ENCODE measurements around the gene FAM120B.

Gene FAM120B

GRCh38 chr6:170371588-170371987, 65.0 kb downstream of the FAM120B start:
- Mint-ChIP-seq H3K27me3 (no peaks in the 10 kb centered on the region), H3K4me3 (no peak overlapping the region), H3K4me1 (ENCODE audit: low read depth) (peaks cover 23% of the 10 kb centered on the region), H3K36me3 (ENCODE audit: low read depth) (peaks cover 58% of the 10 kb centered on the region), H3K27ac (no peak overlapping the region), H3K9me3 (no peaks in the 10 kb centered on the region)
- intact Hi-C loops (cut with micrococcal nuclease): no loop called here

GRCh38 chr6:170372380-170373325, 66.1 kb downstream of the FAM120B start:
- H3K4me1 Mint-ChIP-seq (ENCODE audit: low read depth): peaks cover 25% of the 10 kb centered on the region
- no peaks in the 10 kb centered on the region for H3K27me3 Mint-ChIP-seq
- no peaks in the 10 kb centered on the region for H3K9me3 Mint-ChIP-seq
- intact Hi-C loops (cut with micrococcal nuclease): no loop called here
- peaks cover 50% of the 10 kb centered on the region for H3K36me3 Mint-ChIP-seq (ENCODE audit: low read depth)
- H3K27ac Mint-ChIP-seq: no peak overlapping the region
- H3K4me3 Mint-ChIP-seq: no peak overlapping the region

- intact Hi-C loops (cut with micrococcal nuclease): no loop called here
- Mint-ChIP-seq H3K4me3 (no peak overlapping the region), H3K4me1 (ENCODE audit: low read depth) (peaks cover 34% of the 10 kb centered on the region), H3K36me3 (ENCODE audit: low read depth) (peaks cover 47% of the 10 kb centered on the region), H3K9me3 (no peaks in the 10 kb centered on the region), H3K27me3 (no peaks in the 10 kb centered on the region), H3K27ac (no peak overlapping the region)
Measured at GRCh38 chr6:170374571-170375444, 68.2 kb downstream of the FAM120B start.

GRCh38 chr6:170375661-170376060, 69.1 kb downstream of the FAM120B start:
- H3K27me3 Mint-ChIP-seq: no peaks in the 10 kb centered on the region
- peaks cover 33% of the 10 kb centered on the region for H3K4me1 Mint-ChIP-seq (ENCODE audit: low read depth)

GRCh38 chr6:170376386-170377043, 70.0 kb downstream of the FAM120B start:
- intact Hi-C loops (cut with micrococcal nuclease): no loop called here
- Mint-ChIP-seq H3K27ac (no peak overlapping the region), H3K4me1 (ENCODE audit: low read depth) (peaks cover 40% of the 10 kb centered on the region), H3K27me3 (no peaks in the 10 kb centered on the region), H3K4me3 (no peak overlapping the region), H3K36me3 (ENCODE audit: low read depth) (peaks cover 33% of the 10 kb centered on the region), H3K9me3 (no peaks in the 10 kb centered on the region)

More at GRCh38 chr6:170375661-170376060, 69.1 kb downstream of the FAM120B start:
- H3K36me3 Mint-ChIP-seq (ENCODE audit: low read depth): peaks cover 42% of the 10 kb centered on the region
- H3K27ac Mint-ChIP-seq: peak overlapping the region; percentile 7
- intact Hi-C loops (cut with micrococcal nuclease): no loop called here
- no peak overlapping the region for H3K4me3 Mint-ChIP-seq
- no peaks in the 10 kb centered on the region for H3K9me3 Mint-ChIP-seq

- peaks cover 44% of the 10 kb centered on the region for H3K4me1 Mint-ChIP-seq (ENCODE audit: low read depth)
- H3K27me3 Mint-ChIP-seq: no peaks in the 10 kb centered on the region
- intact Hi-C loops (cut with micrococcal nuclease): no loop called here
- no peak overlapping the region for H3K27ac Mint-ChIP-seq
- H3K36me3 Mint-ChIP-seq (ENCODE audit: low read depth): peaks cover 29% of the 10 kb centered on the region
- H3K9me3 Mint-ChIP-seq: no peaks in the 10 kb centered on the region
- H3K4me3 Mint-ChIP-seq: no peak overlapping the region
Measured at GRCh38 chr6:170378502-170378901, 71.9 kb downstream of the FAM120B start.

- no peaks in the 10 kb centered on the region for H3K27me3 Mint-ChIP-seq
- H3K9me3 Mint-ChIP-seq: no peaks in the 10 kb centered on the region
- peaks cover 39% of the 10 kb centered on the region for H3K36me3 Mint-ChIP-seq (ENCODE audit: low read depth)
- peaks cover 32% of the 10 kb centered on the region for H3K4me1 Mint-ChIP-seq (ENCODE audit: low read depth)
- intact Hi-C loops (cut with micrococcal nuclease): no loop called here
- no peak overlapping the region for H3K4me3 Mint-ChIP-seq
- no peak overlapping the region for H3K27ac Mint-ChIP-seq
Measured at GRCh38 chr6:170381562-170381961, 75.0 kb downstream of the FAM120B start.

GRCh38 chr6:170383466-170384035, 77.0 kb downstream of the FAM120B start:
- Mint-ChIP-seq H3K27ac (no peak overlapping the region), H3K27me3 (no peaks in the 10 kb centered on the region), H3K4me3 (no peak overlapping the region), H3K9me3 (no peaks in the 10 kb centered on the region), H3K4me1 (ENCODE audit: low read depth) (peaks cover 25% of the 10 kb centered on the region), H3K36me3 (ENCODE audit: low read depth) (peaks cover 40% of the 10 kb centered on the region)
- intact Hi-C loops (cut with micrococcal nuclease): no loop called here

- Mint-ChIP-seq H3K27me3 (no peaks in the 10 kb centered on the region), H3K27ac (no peak overlapping the region), H3K4me3 (no peak overlapping the region), H3K4me1 (ENCODE audit: low read depth) (peaks cover 14% of the 10 kb centered on the region), H3K36me3 (ENCODE audit: low read depth) (peaks cover 50% of the 10 kb centered on the region), H3K9me3 (no peaks in the 10 kb centered on the region)
- intact Hi-C loops (cut with micrococcal nuclease): no loop called here
Measured at GRCh38 chr6:170385506-170385905, 78.9 kb downstream of the FAM120B start.

GRCh38 chr6:170388113-170388512, 81.6 kb downstream of the FAM120B start:
- intact Hi-C loops (cut with micrococcal nuclease): no loop called here
- Mint-ChIP-seq H3K9me3 (no peaks in the 10 kb centered on the region), H3K27ac (no peak overlapping the region), H3K27me3 (no peaks in the 10 kb centered on the region), H3K4me3 (no peak overlapping the region), H3K4me1 (ENCODE audit: low read depth) (no peaks in the 10 kb centered on the region), H3K36me3 (ENCODE audit: low read depth) (peaks cover 76% of the 10 kb centered on the region)

- Mint-ChIP-seq H3K36me3 (ENCODE audit: low read depth) (peaks cover 97% of the 10 kb centered on the region), H3K27ac (no peak overlapping the region), H3K9me3 (no peaks in the 10 kb centered on the region), H3K27me3 (no peaks in the 10 kb centered on the region), H3K4me1 (ENCODE audit: low read depth) (no peaks in the 10 kb centered on the region), H3K4me3 (no peak overlapping the region)
- intact Hi-C loops (cut with micrococcal nuclease): no loop called here
Measured at GRCh38 chr6:170393033-170393432, 86.5 kb downstream of the FAM120B start.

GRCh38 chr6:170393807-170394399, 87.3 kb downstream of the FAM120B start:
- intact Hi-C loops (cut with micrococcal nuclease): no loop called here
- peaks cover 96% of the 10 kb centered on the region for H3K36me3 Mint-ChIP-seq (ENCODE audit: low read depth)
- H3K27ac Mint-ChIP-seq: no peak overlapping the region
- no peaks in the 10 kb centered on the region for H3K4me1 Mint-ChIP-seq (ENCODE audit: low read depth)
- no peak overlapping the region for H3K4me3 Mint-ChIP-seq
- no peaks in the 10 kb centered on the region for H3K27me3 Mint-ChIP-seq
- H3K9me3 Mint-ChIP-seq: no peaks in the 10 kb centered on the region

GRCh38 chr6:170394980-170395379, 88.4 kb downstream of the FAM120B start:
- intact Hi-C loops (cut with micrococcal nuclease): no loop called here
- Mint-ChIP-seq H3K27me3 (no peaks in the 10 kb centered on the region), H3K9me3 (no peaks in the 10 kb centered on the region), H3K4me3 (no peak overlapping the region), H3K27ac (no peak overlapping the region), H3K4me1 (ENCODE audit: low read depth) (no peaks in the 10 kb centered on the region), H3K36me3 (ENCODE audit: low read depth) (peaks cover 92% of the 10 kb centered on the region)

All from dendritic cell treated with granulocyte-macrophage colony-stimulating factor and Interleukin-4, amounts not matched to agents 40 ng/mL and 50 ng/mL, for 4 days (primary cell).